NCI-H128 (cell line): Measurements from ENCODE around the gene PAX2.

Source experiments
- DNase-seq: peaks from one replicate; lab custom pipeline; 2025; ENCODE audit not compliant: unreplicated experiment; lab: John Stamatoyannopoulos, UW

PAX2 gene

DNA sequence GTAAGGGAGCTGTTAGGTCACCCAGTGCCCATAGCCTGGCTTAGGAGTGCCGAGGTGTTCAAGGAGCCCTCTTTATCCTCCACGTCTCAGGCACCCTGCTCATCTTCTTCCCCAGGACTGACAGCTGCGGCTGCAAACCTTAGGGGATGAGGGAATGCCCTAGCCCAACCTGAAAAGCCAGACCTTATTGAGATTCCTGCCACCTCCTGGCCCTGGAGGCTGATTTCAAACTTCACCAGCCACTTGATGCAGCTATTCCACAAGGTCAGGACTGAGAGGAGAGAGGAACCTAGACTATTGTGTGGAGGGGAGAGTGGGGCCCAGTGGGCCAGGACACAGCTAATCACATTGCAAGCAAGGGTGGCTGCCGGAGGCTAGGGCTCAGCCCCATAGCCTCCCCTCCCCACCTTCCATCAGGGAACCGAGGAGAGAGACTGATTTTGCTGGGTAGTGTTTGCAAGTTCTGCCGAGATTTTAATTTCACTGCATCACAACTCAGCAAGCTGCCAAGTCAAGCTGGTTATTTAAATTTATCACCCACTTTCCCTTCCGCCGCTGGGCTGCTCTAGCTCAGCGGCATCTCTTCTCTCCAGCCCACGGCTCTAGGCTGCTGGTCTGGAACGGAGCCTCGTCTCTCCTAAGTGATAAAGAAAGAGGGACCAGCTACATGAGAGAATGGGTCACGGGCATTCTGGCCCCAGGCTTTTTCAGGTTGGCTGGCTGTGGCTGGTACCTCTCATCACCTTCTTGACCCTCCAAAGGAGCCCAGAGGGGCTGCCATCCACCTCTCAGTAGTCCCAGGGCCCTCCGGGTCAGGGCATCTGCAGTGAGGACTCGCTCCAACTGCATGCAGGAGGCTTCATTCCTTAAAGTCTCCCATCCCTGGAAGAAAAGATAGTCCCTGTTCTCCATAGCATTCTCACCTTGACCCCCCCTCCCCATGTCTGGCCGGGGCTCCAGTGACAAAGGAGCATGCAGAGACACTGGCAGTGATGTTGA is 66.7 kb downstream of the PAX2 start:
- no peak for DNase-seq

DNA sequence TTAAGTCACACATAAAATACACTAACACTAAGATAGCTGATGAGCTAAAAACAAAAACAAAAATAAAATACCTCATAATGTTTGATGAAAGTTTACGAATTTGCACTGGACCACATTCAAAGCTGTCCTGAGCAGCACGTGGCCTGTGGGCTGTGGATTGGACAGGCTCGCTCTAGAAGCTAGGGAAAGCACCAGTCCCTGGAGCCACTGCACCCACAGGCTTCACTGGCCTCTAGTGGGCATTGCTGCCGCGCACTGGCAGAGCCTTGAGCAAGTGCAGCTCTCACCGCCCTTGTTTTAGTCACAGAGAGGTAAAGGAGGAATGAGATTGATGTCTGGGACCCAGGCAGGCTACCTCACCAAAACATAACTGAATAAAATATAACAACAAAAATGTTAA is 67.6 kb downstream of the PAX2 start:
- no peak for DNase-seq

- DNase-seq: no peak
Measured at GRCh38 chr10:100814751-100815474, 69.5 kb downstream of the PAX2 start.

- DNase-seq: no peak
Measured at GRCh38 chr10:100816671-100817070, 71.3 kb downstream of the PAX2 start.

GRCh38 chr10:100817268-100817839 is 72.0 kb downstream of the PAX2 start:
- DNase-seq: no peak

DNA sequence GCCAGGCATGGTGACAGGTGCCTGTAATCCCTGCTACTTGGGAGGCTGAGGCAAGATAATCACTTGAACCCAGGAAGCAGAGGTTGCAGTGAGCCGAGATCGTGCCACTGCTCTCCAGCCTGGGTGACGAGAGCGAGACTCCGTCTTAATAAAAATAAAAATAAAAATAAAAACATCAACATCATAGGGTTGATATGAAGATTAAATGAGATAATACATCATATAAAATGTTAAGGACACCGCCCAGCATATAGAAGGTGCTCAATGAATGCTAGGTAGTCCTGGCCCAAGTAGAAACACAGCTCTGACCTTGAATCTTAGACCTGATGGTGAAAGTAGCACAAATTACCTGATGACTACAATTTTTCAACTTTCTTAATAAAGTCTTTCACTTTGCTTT is 74.0 kb downstream of the PAX2 start:
- no peak for DNase-seq

DNA sequence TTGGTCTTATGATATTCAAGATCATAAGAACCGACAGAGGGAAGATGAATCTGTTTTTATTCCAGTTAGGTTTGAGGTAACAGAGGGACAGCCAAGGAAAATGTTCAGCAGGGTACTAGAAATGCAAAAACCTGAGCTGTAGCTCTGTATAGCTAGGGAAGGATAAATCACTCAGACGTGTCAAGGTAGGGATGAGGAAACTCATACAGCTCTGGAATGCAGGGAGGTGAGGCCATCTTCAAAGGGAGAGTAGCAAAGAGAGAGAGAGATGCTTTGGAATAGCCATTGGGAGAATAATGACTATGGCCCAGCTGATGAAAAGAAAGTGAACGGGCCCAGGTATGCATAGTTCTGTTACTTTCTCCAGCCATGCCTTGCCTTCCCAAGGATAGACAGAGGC is 77.8 kb downstream of the PAX2 start:
- no peak for DNase-seq

DNA sequence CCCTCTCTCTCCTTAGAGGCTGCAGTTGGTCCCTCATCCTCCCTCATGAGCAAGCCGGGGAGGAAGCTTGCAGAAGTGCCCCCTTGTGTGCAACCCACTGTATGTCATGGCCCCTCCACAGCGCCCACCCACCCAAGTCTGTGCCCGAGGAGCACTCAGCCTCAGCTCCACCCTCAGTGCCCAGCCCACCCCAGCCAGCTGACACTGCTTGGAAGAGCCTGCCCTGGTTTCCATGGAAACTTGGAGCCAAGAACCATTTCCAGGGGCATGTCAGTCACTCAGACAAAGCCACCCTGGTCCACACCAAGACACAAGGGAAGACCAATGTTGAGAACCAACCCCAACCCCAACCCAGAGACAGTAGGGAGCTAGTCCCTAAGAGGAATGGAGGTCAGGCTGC is 79.5 kb downstream of the PAX2 start:
- no peak for DNase-seq

DNA sequence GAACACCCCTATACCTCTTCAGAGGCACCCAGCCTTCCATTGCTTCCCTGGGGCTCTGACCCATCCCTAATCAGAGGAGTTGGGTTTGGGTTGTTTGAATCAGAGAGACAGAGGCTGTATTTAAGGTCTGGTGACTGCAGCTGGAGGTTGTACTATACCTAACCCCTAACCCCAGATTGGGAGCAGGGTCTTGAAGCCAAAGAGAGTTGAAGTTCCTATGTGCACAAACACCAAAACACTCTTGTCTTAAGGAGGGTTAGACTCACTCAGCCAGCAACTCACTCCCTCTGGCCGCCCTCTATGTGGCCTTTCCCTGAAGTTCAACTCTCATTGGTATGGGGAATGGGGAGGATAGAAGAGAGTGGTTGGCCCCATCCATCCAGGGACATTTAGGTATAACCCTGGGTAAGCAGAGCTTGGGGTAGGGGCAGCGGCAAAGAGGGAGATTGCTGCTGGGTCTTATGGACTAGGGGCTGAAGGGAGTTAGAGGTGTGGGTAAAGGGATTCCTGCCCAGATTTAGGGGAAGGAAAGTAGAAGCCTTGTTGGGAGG is 80.0 kb downstream of the PAX2 start:
- no peak for DNase-seq

- DNase-seq: no peak
Measured at GRCh38 chr10:100826031-100826651, 80.8 kb downstream of the PAX2 start.

GRCh38 chr10:100826661-100826982 is 81.2 kb downstream of the PAX2 start:
- no peak for DNase-seq

DNA sequence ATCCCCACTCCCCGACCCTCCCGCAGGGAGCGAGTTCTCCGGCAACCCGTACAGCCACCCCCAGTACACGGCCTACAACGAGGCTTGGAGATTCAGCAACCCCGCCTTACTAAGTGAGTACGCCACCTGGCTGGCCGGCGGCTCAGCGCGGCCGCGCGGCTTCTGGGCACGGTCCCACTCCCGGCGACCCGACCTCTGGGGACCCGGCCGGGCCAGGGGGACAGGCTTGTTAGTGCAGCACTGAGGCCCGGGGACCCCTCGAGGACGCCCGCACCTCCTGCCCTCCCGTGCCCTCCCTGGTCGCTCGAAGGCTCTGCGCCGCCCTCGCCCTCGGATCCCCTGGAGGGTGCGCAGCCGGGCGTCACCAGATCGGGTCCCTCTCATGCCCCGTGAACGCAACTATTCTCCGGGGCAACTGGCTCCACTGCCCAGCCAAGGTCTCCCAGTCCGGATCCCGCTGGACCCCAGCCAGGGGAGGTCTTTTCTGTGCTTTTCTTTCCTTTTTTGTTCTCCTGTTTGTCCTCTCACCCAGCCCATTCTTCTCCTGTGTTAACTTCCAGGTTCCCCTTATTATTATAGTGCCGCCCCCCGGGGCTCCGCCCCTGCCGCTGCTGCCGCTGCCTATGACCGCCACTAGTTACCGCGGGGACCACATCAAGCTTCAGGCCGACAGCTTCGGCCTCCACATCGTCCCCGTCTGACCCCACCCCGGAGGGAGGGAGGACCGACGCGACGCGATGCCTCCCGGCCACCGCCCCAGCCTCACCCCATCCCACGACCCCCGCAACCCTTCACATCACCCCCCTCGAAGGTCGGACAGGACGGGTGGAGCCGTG is 81.8 kb downstream of the PAX2 start:
- DNase-seq: no peak

DNA sequence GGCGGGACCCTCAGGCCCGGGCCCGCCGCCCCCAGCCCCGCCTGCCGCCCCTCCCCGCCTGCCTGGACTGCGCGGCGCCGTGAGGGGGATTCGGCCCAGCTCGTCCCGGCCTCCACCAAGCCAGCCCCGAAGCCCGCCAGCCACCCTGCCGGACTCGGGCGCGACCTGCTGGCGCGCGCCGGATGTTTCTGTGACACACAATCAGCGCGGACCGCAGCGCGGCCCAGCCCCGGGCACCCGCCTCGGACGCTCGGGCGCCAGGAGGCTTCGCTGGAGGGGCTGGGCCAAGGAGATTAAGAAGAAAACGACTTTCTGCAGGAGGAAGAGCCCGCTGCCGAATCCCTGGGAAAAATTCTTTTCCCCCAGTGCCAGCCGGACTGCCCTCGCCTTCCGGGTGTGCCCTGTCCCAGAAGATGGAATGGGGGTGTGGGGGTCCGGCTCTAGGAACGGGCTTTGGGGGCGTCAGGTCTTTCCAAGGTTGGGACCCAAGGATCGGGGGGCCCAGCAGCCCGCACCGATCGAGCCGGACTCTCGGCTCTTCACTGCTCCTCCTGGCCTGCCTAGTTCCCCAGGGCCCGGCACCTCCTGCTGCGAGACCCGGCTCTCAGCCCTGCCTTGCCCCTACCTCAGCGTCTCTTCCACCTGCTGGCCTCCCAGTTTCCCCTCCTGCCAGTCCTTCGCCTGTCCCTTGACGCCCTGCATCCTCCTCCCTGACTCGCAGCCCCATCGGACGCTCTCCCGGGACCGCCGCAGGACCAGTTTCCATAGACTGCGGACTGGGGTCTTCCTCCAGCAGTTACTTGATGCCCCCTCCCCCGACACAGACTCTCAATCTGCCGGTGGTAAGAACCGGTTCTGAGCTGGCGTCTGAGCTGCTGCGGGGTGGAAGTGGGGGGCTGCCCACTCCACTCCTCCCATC is 82.7 kb downstream of the PAX2 start:
- no peak for DNase-seq

GRCh38 chr10:100828738-100829096 is 83.3 kb downstream of the PAX2 start:
- DNase-seq: no peak

- no peak for DNase-seq
Measured at GRCh38 chr10:100829097-100829870, 83.9 kb downstream of the PAX2 start.

DNA sequence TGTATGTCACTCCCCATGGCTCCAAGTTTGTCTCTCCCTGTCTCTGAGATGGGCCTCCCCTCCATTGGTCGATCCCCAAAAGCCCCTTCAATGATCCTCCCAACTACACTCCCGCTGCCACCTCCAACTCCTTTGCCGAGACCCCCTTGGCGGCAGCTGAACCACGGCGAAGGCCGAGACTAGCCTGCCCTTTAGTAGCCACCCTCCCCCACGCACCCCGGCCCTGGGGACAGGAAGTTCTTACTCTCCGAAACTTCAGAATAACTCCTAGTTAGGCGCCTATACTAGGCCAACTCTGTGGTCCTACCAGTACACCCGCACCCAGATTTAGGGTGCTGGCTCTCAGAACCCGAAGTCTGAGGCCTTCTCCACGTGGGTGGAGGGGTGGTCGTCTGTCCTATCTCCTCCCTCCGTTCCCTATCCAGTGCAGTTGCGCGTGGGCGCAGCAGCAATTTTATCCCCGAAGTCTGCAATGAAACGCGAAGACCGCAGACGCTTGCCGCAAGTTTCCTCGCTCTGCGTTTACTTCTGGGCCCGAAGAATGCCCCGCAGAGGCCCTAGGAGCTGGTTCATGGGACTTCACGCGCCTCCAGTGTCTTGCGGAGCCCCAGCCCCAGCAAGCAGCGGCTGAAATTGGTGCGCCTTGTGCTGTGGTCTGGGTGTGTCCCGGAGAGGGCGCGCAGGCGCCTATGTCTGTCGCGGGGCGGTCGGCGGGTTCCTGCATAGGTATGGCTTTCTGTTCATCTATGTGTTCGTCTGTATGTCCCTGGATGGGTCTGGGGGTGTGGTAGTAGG is 84.7 kb downstream of the PAX2 start:
- no peak for DNase-seq

GRCh38 chr10:100830728-100831111 is 85.3 kb downstream of the PAX2 start:
- DNase-seq: no peak

- DNase-seq: no peak
Measured at GRCh38 chr10:100831742-100832141, 86.4 kb downstream of the PAX2 start.
